ENCODE data around the gene TIMM10. TPM values are rescaled to one million over a fixed set of nuclear protein-coding genes. Genes with fewer than 3 reads are reported as not detected.

Gene TIMM10
- total RNA-seq, 1 experiment from 2014 or later = 68.5 TPM

DNA sequence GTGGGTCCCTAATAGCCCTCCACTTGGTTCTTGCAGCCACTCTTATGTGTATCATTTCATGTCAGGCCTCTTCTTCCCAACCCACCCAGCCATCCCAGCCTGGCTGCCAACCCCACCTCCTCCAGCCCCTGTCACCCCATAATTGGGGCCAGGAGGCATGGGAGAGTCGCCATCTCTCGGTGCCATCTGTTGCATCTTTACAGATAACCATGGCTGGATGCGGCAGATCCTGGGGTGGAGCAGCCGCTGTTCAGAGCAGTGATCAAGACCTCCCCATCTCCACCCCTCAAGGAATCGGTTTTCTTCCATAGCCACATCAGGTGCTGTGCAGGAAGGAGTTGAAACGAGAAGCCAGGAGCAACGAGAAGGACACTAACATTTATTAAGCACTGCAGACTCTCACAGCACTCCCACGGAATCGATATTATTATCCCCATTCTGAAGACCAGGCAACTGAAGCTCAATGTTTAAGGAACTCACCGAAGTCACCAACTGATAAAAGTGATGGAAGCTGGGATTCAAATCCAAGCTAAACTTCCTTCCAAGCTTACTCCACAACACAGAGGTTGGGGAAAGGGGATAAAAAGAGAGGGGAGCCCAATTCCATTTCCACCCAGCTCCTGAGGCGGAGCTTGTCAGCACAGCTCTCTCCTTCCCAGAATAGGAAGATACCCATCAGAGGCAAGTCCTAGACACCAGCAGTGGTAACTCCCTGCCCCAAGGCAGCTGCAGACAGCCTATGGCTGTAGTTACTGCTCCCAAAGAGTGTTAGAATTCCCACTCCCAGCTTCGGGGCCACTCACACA, 17.7 kb downstream of the TIMM10 start:
- H3K4me1 Mint-ChIP-seq (ENCODE audit: low read depth, unreplicated experiment) = peaks cover 8% of the 10 kb centered on the region
- no peak overlapping the region for H3K4me3 Mint-ChIP-seq (ENCODE audit: low read depth, unreplicated experiment)
- CTCF ChIA-PET = interaction anchor here (0.8 to 2.7 kb wide), 2 partner anchors 20 to 132 kb away, joined by 4 to 16 read pairs; no protein-coding TSS in a partner anchor
- H3K9me3 Mint-ChIP-seq (ENCODE audit: low read depth, unreplicated experiment) = no peaks in the 10 kb centered on the region
- H3K27me3 Mint-ChIP-seq (ENCODE audit: unreplicated experiment) = no peaks in the 10 kb centered on the region
- TF ChIP-seq, protein P1, sequence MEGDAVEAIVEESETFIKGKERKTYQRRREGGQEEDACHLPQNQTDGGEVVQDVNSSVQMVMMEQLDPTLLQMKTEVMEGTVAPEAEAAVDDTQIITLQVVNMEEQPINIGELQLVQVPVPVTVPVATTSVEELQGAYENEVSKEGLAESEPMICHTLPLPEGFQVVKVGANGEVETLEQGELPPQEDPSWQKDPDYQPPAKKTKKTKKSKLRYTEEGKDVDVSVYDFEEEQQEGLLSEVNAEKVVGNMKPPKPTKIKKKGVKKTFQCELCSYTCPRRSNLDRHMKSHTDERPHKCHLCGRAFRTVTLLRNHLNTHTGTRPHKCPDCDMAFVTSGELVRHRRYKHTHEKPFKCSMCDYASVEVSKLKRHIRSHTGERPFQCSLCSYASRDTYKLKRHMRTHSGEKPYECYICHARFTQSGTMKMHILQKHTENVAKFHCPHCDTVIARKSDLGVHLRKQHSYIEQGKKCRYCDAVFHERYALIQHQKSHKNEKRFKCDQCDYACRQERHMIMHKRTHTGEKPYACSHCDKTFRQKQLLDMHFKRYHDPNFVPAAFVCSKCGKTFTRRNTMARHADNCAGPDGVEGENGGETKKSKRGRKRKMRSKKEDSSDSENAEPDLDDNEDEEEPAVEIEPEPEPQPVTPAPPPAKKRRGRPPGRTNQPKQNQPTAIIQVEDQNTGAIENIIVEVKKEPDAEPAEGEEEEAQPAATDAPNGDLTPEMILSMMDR (IDR thresholded peaks at IDR 0.05; ENCODE audit: unreplicated experiment) = no peak
- no peak overlapping the region for H3K27ac Mint-ChIP-seq (ENCODE audit: unreplicated experiment)
- peaks cover 28% of the 10 kb centered on the region for H3K36me3 Mint-ChIP-seq (ENCODE audit: insufficient read depth, unreplicated experiment)
- intact Hi-C loops (cut with micrococcal nuclease; ENCODE audit: unreplicated experiment) = no loop called here
- DNase-seq = no peak
- BruUV-seq (replicated peaks) = no TSS peak

DNA sequence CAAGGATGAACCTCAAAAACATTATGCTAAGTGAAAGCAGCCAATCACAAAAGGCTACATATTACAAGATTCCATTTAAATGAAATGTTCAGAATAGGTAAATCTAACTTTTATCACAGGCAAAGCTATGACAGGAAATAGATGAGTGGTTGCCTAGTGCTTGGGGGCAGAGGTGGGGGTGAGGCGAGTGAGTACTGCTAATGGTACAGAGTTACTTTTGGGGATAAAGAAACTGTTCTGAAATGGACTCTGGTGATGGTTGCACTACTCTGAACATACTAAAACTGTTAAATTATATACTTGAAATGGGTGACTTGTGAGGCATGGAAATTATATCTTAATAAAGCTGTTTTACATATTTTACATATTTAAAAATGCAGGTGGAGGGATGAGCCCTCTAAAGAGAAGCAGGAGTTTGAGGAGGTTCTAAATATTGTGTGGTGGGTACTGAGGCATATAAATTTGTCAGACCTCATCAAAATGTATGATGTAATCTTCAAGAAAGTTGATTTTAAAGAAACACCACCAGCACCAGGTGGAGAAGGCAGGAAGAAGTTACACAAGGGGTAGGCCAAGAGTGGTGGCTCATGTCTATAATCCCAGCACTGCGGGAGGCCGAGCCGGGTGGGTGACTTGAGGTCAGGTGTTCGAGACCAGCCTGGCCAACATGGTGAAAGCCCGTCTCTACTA, 18.7 kb downstream of the TIMM10 start:
- peaks cover 28% of the 10 kb centered on the region for H3K36me3 Mint-ChIP-seq (ENCODE audit: insufficient read depth, unreplicated experiment)
- TSS peak; percentile 6 for BruUV-seq (replicated peaks)
- CTCF ChIA-PET = no interaction called here
- TF ChIP-seq, protein P1 (IDR thresholded peaks at IDR 0.05; ENCODE audit: unreplicated experiment) = no peak
- peaks cover 8% of the 10 kb centered on the region for H3K4me1 Mint-ChIP-seq (ENCODE audit: low read depth, unreplicated experiment)
- no peak overlapping the region for H3K4me3 Mint-ChIP-seq (ENCODE audit: low read depth, unreplicated experiment)
- intact Hi-C loops (cut with micrococcal nuclease; ENCODE audit: unreplicated experiment) = no loop called here
- H3K27me3 Mint-ChIP-seq (ENCODE audit: unreplicated experiment) = no peaks in the 10 kb centered on the region
- no peaks in the 10 kb centered on the region for H3K9me3 Mint-ChIP-seq (ENCODE audit: low read depth, unreplicated experiment)
- H3K27ac Mint-ChIP-seq (ENCODE audit: unreplicated experiment) = no peak overlapping the region
- no peak for DNase-seq

DNA sequence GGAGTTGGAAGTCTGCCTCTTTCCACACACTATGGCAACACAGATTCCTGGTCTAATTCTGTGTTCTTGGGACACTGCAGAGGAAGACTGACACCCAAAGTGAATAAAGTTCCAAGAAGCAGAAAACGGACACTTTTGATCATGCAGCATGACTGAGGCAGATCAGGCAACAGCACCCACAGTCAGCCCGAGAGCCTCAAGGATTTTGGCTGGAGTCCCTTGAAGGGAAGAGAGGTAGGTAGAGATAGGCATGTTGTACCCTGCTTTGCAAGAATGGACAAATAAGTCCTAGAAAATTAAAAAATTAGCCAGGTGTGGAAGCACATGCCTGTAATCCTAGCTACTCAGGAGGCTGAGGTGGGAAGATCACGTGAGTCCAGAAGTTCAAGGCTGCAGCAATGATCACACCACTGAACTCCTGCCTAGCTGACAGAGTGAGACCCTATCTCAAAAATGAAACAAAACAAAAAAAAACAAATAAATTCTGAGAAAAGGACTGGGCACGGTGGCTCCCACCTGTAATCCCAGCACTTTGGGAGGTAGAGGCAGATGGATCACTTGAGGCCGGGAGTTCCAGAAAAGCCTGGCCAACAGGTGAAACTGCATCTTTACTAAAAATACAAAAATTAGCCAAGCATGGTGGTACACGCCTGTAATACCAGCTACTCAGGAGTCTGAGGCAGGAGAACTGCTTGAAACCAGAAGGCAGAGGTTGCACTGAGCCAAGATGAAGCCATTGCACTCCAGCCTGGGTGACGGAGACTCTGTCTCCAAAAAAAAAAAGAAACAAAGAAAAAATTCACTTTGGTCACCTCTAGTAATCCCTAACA, 22.0 kb downstream of the TIMM10 start:
- Mint-ChIP-seq H3K4me3 (ENCODE audit: low read depth, unreplicated experiment) (no peak overlapping the region), H3K27ac (ENCODE audit: unreplicated experiment) (no peak overlapping the region), H3K27me3 (ENCODE audit: unreplicated experiment) (no peaks in the 10 kb centered on the region), H3K4me1 (ENCODE audit: low read depth, unreplicated experiment) (peaks cover 8% of the 10 kb centered on the region), H3K36me3 (ENCODE audit: insufficient read depth, unreplicated experiment) (peaks cover 4% of the 10 kb centered on the region), H3K9me3 (ENCODE audit: low read depth, unreplicated experiment) (no peaks in the 10 kb centered on the region)
- no TSS peak for BruUV-seq (replicated peaks)
- intact Hi-C loops (cut with micrococcal nuclease; ENCODE audit: unreplicated experiment) = no loop called here
- TF ChIP-seq, protein P1 (IDR thresholded peaks at IDR 0.05; ENCODE audit: unreplicated experiment) = no peak
- DNase-seq = no peak
- CTCF ChIA-PET = no interaction called here

DNA sequence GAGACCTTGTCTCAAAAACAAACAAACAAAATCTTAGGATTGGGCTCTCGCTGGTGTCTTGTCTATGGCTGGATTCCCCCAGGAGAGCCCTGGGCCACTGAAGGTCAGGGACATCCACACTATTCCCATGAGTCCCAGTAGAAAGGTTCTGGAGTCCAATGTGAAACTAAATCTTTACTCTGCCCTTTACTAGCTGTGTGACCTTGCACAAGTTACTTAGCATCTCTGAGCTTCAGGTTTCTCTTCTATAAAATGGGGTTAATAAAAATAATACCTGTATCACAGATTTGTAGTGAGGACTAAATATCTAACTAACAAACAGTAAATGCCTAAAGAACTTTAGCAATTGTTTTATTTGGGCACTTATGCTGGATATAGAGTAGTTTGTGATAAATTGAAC, 24.0 kb downstream of the TIMM10 start:
- no peaks in the 10 kb centered on the region for H3K9me3 Mint-ChIP-seq (ENCODE audit: low read depth, unreplicated experiment)
- no peaks in the 10 kb centered on the region for H3K27me3 Mint-ChIP-seq (ENCODE audit: unreplicated experiment)
- TF ChIP-seq, protein P1 (IDR thresholded peaks at IDR 0.05; ENCODE audit: unreplicated experiment) = no peak
- H3K4me3 Mint-ChIP-seq (ENCODE audit: low read depth, unreplicated experiment) = no peak overlapping the region
- H3K4me1 Mint-ChIP-seq (ENCODE audit: low read depth, unreplicated experiment) = peaks cover 13% of the 10 kb centered on the region
- CTCF ChIA-PET = interaction anchor here (1.1 to 1.2 kb wide), 2 partner anchors 13 kb away, joined by 4 to 5 read pairs; no protein-coding TSS in a partner anchor
- BruUV-seq (replicated peaks) = no TSS peak
- H3K27ac Mint-ChIP-seq (ENCODE audit: unreplicated experiment) = no peak overlapping the region
- intact Hi-C loops (cut with micrococcal nuclease; ENCODE audit: unreplicated experiment) = no loop called here
- DNase-seq = no peak
- peaks cover 4% of the 10 kb centered on the region for H3K36me3 Mint-ChIP-seq (ENCODE audit: insufficient read depth, unreplicated experiment)
